Activated CD4-positive, alpha-beta T cell treated with anti-CD3 and anti-CD28 coated beads for 48 hours (primary cell): ENCODE results near the gene MPHOSPH10.
"Not testable (repeated sequence)": the region's sequence is repeated elsewhere in the genome, so short reads cannot be mapped to it uniquely, and the experiment has no call there.

Experiments used
- DNase-seq: peaks from one replicate; pipeline ENCODE4 v3.0.0-alpha.2; 2020

The MPHOSPH10 gene

GRCh38 chr2:71125506-71126294, 4.7 kb upstream of the MPHOSPH10 start:
- DNase-seq, result no peak

- no peak for DNase-seq
These were observed 3.5 kb upstream of the MPHOSPH10 start for GRCh38 chr2:71126957-71127356.

- no peak for DNase-seq
These were observed 1.1 kb upstream of the MPHOSPH10 start for GRCh38 chr2:71129114-71129901.

DNA sequence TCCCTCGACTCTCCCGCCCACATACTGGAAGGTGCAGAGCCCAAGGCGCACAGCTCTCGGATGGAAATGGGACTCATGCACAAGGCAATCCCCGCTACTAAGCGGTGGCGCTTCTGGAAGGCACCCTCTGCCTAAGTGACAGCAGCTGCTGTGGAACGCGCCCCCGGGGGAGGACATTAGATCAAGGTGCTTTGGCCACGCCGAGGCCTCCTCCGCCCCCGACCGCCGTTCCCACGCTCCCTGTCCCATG, 607 bp upstream of the MPHOSPH10 start:
- no peak for DNase-seq

GRCh38 chr2:71130905-71131244, 441 bp downstream of the MPHOSPH10 start:
- no peak for DNase-seq

- not testable (repeated sequence) for DNase-seq
These were observed 1.1 kb downstream of the MPHOSPH10 start for GRCh38 chr2:71131387-71132166.

DNA sequence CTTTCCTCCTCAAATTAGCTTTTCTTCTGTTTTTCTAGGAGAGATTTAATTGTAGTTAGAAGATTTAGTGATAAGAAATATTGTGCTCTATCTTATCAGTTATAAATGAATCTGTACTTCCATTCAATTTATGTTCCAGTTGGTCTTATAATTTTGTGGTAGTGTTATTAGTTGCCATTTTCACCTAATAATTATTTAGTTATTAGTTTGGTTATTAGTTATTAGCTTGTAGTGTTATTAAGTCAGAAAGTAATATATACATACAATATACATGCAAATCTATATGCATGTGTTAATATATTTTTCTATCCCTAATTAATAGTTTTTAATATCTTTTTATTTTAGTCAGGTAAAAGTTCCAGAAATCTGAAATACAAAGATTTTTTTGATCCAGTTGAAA, 3.2 kb downstream of the MPHOSPH10 start:
- no peak for DNase-seq

DNA sequence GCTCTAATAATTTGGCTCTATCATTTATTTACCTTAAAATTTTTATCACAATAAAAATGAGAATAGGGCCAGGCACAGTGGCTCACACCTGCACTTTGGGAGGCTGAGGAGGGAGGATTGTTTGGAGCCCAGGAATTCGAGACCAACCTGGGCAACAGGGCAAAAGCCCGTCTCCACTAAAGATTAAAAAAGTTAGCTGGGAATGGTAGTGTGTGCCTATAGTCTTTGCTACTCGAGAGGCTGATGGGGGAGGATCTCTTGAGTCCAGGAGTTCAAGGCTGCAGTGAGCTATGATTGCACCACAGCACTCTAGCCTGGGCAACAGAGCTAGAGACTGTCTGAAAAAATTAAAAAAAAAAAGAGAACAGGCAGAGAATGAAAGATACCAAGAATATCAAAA, 5.7 kb downstream of the MPHOSPH10 start:
- no peak for DNase-seq

- no peak for DNase-seq
These were observed 13.3 kb downstream of the MPHOSPH10 start for GRCh38 chr2:71143782-71144181.

DNA sequence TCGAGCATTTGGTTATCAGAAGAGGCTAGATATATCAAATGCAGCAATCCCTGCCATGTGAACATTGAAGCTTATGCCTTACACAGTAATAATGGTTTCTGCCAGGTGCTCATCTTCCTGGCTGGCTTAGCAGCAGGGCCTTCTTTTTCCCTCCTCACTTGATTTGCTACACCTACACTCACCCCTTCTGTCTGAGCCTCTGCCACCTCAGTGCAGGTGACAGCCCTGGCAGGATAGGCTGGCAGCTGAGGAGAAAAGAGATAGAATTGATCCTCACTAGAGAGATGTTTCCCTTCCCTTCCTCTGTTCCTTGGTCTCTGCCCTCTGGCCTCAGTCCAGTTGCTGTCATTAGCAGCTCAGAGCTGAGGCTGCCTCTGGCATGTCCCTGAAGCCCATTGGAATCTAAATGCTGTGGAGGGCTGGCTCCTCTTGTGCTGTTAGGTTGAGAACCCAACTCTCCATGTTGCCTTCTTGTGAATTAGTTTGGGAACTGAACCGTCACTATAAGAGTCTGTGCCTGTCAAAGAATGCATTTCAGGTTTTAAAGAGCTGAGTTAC, 18.2 kb downstream of the MPHOSPH10 start:
- no peak for DNase-seq

DNA sequence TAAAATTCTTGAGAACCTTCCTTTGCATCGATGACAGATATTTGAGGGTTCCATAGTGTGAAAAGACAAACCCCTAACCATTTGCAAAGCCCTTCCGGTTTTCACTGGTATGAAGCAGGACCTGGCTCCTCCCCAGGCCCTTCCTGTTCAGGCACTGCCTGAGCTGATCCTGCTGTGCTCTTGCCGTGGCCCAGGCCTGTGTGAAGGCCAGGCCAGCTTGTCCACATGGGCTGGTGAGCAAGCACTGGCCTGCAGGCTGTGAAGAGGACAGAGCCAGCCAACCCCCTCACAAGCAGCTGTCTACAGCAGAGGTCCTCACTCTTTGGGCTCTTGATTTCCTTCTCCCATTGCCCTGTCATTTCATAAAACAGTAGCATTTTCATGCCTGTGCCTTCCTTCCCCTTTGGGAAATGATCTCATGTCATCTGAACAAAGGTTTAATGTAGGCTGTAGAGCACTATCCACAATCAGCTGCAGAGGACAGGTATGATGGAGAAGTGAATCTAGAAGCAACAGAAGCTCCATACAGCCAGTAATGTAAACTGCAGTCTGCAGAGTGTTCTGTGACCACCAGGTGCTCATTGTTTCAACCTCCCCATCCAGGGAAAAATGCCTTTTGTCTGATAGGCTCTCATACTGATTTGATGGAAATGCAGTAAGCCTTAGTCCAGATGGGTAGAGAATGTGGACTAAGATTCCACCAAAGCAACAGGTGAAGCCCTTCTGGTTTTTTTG, 19.8 kb downstream of the MPHOSPH10 start:
- no peak for DNase-seq

DNA sequence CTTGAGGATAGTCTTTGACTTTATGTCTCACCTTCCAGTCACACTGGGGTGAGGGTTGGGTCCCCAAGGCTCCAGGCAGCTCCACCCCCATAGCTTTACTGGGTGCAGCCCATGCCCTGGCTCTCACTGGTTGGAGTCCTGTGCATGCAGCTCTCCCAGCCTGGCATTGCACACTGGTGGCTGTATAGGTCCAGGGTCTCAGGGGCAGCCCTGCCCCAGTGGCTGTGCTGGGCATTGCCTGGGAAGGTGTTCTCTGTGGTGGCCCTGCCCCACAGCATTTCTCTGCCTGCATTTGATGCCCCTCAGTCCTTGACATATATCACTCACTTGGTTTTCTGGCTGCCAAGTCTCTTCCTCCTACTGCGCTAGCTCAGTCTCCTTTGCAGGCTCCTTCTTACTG, 21.2 kb downstream of the MPHOSPH10 start:
- DNase-seq, result no peak

DNA sequence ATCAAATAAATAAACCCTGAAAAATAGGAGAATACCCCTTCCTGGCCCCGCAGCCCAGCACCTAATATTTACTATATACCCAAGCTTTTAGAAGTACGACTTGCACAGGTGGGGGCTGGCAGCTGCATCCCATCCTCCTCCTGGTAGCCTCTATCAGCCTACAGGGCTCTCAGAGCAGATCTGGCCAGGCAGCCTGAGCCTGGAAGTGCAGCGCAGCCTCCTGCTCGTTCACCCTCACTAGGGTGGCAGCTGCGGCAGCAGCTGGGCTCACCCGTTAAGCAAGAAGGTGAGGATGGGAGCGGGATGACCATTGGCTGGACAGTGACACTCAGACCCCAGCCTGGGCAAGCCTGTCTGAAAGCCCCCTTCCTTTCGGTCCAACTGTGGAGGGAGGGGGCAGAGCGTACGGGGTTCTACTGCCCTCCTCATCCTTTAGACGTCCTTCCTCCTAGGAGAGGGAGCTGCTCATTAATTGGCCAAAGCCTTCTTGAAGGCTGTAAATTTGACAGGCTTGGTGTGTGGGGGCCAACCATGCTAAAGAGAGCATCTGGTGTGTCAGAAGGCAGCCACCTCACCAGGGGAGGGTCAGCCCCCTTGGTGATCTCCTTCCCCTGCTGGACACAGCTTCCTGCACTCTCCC, 23.3 kb downstream of the MPHOSPH10 start:
- DNase-seq, result no peak

GRCh38 chr2:71154279-71154678, 23.8 kb downstream of the MPHOSPH10 start:
- DNase-seq, result no peak

- peak; percentile 46 for DNase-seq
These were observed 24.4 kb downstream of the MPHOSPH10 start for GRCh38 chr2:71154798-71155197.

GRCh38 chr2:71155846-71156245, 25.4 kb downstream of the MPHOSPH10 start:
- no peak for DNase-seq

GRCh38 chr2:71156573-71156972, 26.1 kb downstream of the MPHOSPH10 start:
- no peak for DNase-seq

DNA sequence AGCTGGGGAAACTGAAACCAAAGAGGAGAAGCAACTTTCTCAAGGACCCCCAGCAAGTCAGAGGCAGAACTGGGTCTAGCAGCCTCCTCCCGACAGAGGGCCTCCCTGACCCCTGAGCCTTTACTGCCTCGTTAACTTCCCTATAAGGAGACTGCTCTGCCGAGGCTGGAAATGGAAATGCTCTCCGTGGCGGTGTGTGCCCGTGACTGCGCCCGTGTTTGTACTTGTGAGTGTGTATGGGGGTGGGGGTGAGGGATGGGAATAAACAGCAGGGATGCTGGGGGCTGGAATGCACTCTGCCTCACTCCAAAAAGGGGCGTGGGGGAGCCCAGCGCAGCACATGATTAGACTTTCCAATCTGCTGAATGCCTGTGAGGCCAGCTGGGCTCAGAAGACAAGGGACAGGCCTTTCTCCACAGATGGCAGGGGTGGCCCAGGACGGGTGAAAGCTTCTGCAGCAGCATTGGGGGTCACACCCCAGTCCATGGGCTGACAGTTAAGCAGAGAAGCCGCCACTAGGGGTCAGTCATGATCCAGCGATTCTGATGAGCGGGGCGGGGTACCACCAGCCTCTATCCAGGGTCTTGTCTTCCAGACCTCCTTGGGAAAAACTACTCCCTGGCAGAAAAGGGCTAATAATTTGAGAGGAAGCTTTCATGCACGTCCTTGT, 26.8 kb downstream of the MPHOSPH10 start:
- peak; percentile 75 for DNase-seq

GRCh38 chr2:71166812-71167211, 36.4 kb downstream of the MPHOSPH10 start:
- peak; percentile 20 for DNase-seq

GRCh38 chr2:71173096-71173495, 42.7 kb downstream of the MPHOSPH10 start:
- no peak for DNase-seq

- DNase-seq, result no peak
These were observed 43.8 kb downstream of the MPHOSPH10 start for GRCh38 chr2:71174207-71174606.

- not testable (repeated sequence) for DNase-seq
These were observed 48.4 kb downstream of the MPHOSPH10 start for GRCh38 chr2:71178836-71179235.
